Tibial nerve (tissue), 4 donors: ENCODE results near the gene PNPLA3.

ENCODE experiments used
- CTCF ChIP-seq, 5 experiments: fragments of 200-600 bp in 3 of 5; fragments of 450-650 bp in 2 of 5; sonication (generic) in 3 of 5; IDR thresholded peaks; one replicate each; pipeline ENCODE4 v1.5.1; 2016 to 2019; ENCODE audit warnings: antibody characterized with exemption in 5 of 5, mild to moderate bottlenecking in 3 of 5, moderate library complexity in 2 of 5
- EP300 ChIP-seq, 2 donors: sonication (generic); formaldehyde crosslinking; IDR thresholded peaks; one replicate each; pipeline ENCODE4 v1.6.1; 2017; ENCODE audit warnings: antibody characterized with exemption in 2 of 2, mild to moderate bottlenecking in 1 of 2
- POLR2A ChIP-seq, 2 donors: fragments of 450-650 bp; IDR thresholded peaks; one replicate each; pipeline ENCODE4 v1.6.1; 2017; ENCODE audit warnings: antibody characterized with exemption in 2 of 2, mild to moderate bottlenecking in 2 of 2, moderate library complexity in 2 of 2

- TF ChIP-seq EP300 (IDR thresholded peaks at IDR 0.05) = no peak
- TF ChIP-seq CTCF (IDR thresholded peaks at IDR 0.05) = no peak
- no peak for TF ChIP-seq POLR2A (IDR thresholded peaks at IDR 0.05)
Observed at GRCh38 chr22:43969021-43969878, 45.6 kb downstream of the PNPLA3 start.
